Hindlimb muscle (tissue), 1 donor: ENCODE results near the gene EIF4A2. TPM values are rescaled to one million over a fixed set of nuclear protein-coding genes. Genes with fewer than 3 reads are reported as not detected.
"Not testable (repeated sequence)": the region's sequence is repeated elsewhere in the genome, so short reads cannot be mapped to it uniquely, and the experiment has no call there.

Experiments used
- DNase-seq: peaks from one replicate; pipeline ENCODE4 v3.0.0-alpha.2; 2013
- polyA plus RNA-seq: library from polyadenylated mRNA; unstranded; fragments of 120-200 nt; gene quantifications from one replicate; pipeline ENCODE4 v1.2.1, GENCODE V29; 2013; ENCODE audit not compliant: insufficient read length

EIF4A2 gene
- polyA plus RNA-seq, 1 donor = 506 TPM

GRCh38 chr3:186821429-186822387 is 38.3 kb downstream of the EIF4A2 start:
- DNase-seq = peak; percentile 18

GRCh38 chr3:186822388-186822759 is 39.0 kb downstream of the EIF4A2 start:
- not testable (repeated sequence) for DNase-seq

- no peak for DNase-seq
Observed at GRCh38 chr3:186823386-186823785, 40.0 kb downstream of the EIF4A2 start.

- no peak for DNase-seq
Observed at GRCh38 chr3:186824430-186825139, 41.2 kb downstream of the EIF4A2 start.

GRCh38 chr3:186825294-186825821 is 42.0 kb downstream of the EIF4A2 start:
- DNase-seq = no peak

- DNase-seq = no peak
Observed at GRCh38 chr3:186825872-186826409, 42.6 kb downstream of the EIF4A2 start.

- DNase-seq = no peak
Observed at GRCh38 chr3:186826410-186826975, 43.1 kb downstream of the EIF4A2 start.

GRCh38 chr3:186826976-186827857 is 43.8 kb downstream of the EIF4A2 start:
- peak; percentile 86 for DNase-seq

- DNase-seq = no peak
Observed at GRCh38 chr3:186828340-186828739, 45.0 kb downstream of the EIF4A2 start.

GRCh38 chr3:186831798-186832197 is 48.4 kb downstream of the EIF4A2 start:
- DNase-seq = no peak

- DNase-seq = no peak
Observed at GRCh38 chr3:186832276-186832675, 48.9 kb downstream of the EIF4A2 start.

Other genes with a start within 250 kb of the EIF4A2 start
- gene CRYGS, start 239.2 kb upstream of the EIF4A2 start, polyA plus RNA-seq = 3.5 TPM
- 11.5 TPM for gene TBCCD1, start 216.2 kb upstream of the EIF4A2 start, polyA plus RNA-seq
- 34.2 TPM for gene DNAJB11, start 212.9 kb upstream of the EIF4A2 start, polyA plus RNA-seq
- 0.45 TPM for gene AHSG, start 170.5 kb upstream of the EIF4A2 start, polyA plus RNA-seq
- not detected for gene FETUB, start 143.2 kb upstream of the EIF4A2 start, polyA plus RNA-seq
- gene HRG, start 117.6 kb upstream of the EIF4A2 start, polyA plus RNA-seq = 0.18 TPM
- 0.06 TPM for gene KNG1, start 66.2 kb upstream of the EIF4A2 start, polyA plus RNA-seq
- gene RFC4, start 22.9 kb downstream of the EIF4A2 start, polyA plus RNA-seq = 20.7 TPM
- gene ADIPOQ, start 59.1 kb downstream of the EIF4A2 start, polyA plus RNA-seq = 7.3 TPM
- 15.8 TPM for gene ST6GAL1, start 146.9 kb downstream of the EIF4A2 start, polyA plus RNA-seq